ENCODE data around the gene TPRG1. TPM values are rescaled to one million over a fixed set of nuclear protein-coding genes. Genes with fewer than 3 reads are reported as not detected.

Gene TPRG1
- total and polyA plus RNA-seq, 2 donors (not counting 3 experiments of a cell fraction or from before 2014, with no cell fraction given), result 0.30 TPM; not detected in 1

- BruUV-seq (replicated peaks), result no TSS peak
- no peaks in the 10 kb centered on the region for H3K79me2 ChIP-seq (ENCODE audit: control insufficient read depth, insufficient read depth, low read length)
- H4K20me1 ChIP-seq (replicated peaks; ENCODE audit: control insufficient read depth, extremely low read depth, insufficient read depth, low read length), result no peaks in the 10 kb centered on the region
- no peak overlapping the region for H3K9ac ChIP-seq (replicated peaks; ENCODE audit: extremely low read depth, insufficient read depth, low read length)
- H3K4me3 ChIP-seq (replicated peaks in 1 of 3; ENCODE audit: insufficient read depth in 1 of 3, low read depth in 1 of 3, low read length in 3 of 3), result no peak overlapping the region
- H3K27me3 ChIP-seq (ENCODE audit: control insufficient read depth in 2 of 2, insufficient read depth in 2 of 2, low read length in 2 of 2), result no peaks in the 10 kb centered on the region
- H3K4me2 ChIP-seq (ENCODE audit: insufficient read depth, low read length), result no peak overlapping the region
- no peaks in the 10 kb centered on the region for H3K36me3 ChIP-seq (ENCODE audit: control insufficient read depth in 2 of 2, extremely low read depth in 1 of 2, insufficient read depth in 2 of 2, low read length in 2 of 2)
- ChIA-PET CTCF (no interaction called here), POLR2A (no interaction called here)
- dilution Hi-C loops (cut with MboI; ENCODE audit: extremely low pct_ligation_motif_present, low sequenced_read_pairs) (no loop called here), intact Hi-C loops (cut with micrococcal nuclease) (no loop called here)
- FAIRE-seq (no peak), DNase-seq (ENCODE audit: low read depth, low spot score) (no peak)
- TF ChIP-seq MAX (IDR thresholded peaks at IDR 0.05; ENCODE audit: insufficient read depth, insufficient read length) (no peak), POLR2A (IDR thresholded peaks at IDR 0.05; ENCODE audit: low read depth, low read length) (no peak), GATA2 (IDR thresholded peaks at IDR 0.05; ENCODE audit: insufficient read depth, insufficient read length, low read depth, low read length) (no peak), POLR2AphosphoS5 (IDR thresholded peaks at IDR 0.05; ENCODE audit: insufficient read depth, low read depth, low read length) (no peak), MYC (IDR thresholded peaks at IDR 0.05; ENCODE audit: low read depth, low read length) (no peak), EZH2 (IDR thresholded peaks at IDR 0.05; ENCODE audit: borderline replicate concordance, low read depth, low read length, severe bottlenecking) (no peak), FOS (IDR thresholded peaks at IDR 0.05; ENCODE audit: borderline replicate concordance, insufficient read depth, low read length) (no peak), CTCF (IDR thresholded peaks at IDR 0.05; ENCODE audit: extremely low read depth in 1 of 2, insufficient read depth in 1 of 2, low read depth in 1 of 2, low read length in 2 of 2) (no peak), JUN (IDR thresholded peaks at IDR 0.05; ENCODE audit: borderline replicate concordance, insufficient read depth, insufficient read length, low read depth) (no peak)
- no peak overlapping the region for H3K27ac ChIP-seq (ENCODE audit: insufficient read depth, low read depth, low read length)
- no peak overlapping the region for H2AFZ ChIP-seq (ENCODE audit: low read depth, low read length)
- no peaks in the 10 kb centered on the region for H3K4me1 ChIP-seq (ENCODE audit: control insufficient read depth, extremely low read depth, insufficient read depth, low read length)
- no peaks in the 10 kb centered on the region for H3K9me1 ChIP-seq (replicated peaks; ENCODE audit: control insufficient read depth, extremely low read depth, insufficient read depth, low read length)
- H3K9me3 ChIP-seq (replicated peaks; ENCODE audit: control insufficient read depth, insufficient read depth, low read length), result no peaks in the 10 kb centered on the region
Observed at GRCh38 chr3:189303584-189303983, 131.8 kb downstream of the TPRG1 start.

All from endothelial cell of umbilical vein (primary cell).